ENCODE data around the gene MEF2B.
"Not testable (repeated sequence)": the region's sequence is repeated elsewhere in the genome, so short reads cannot be mapped to it uniquely, and the experiment has no call there.

The MEF2B gene

GRCh38 chr19:19154768-19155494 is 15.1 kb downstream of the MEF2B start:
- DNase-seq: no peak

DNA sequence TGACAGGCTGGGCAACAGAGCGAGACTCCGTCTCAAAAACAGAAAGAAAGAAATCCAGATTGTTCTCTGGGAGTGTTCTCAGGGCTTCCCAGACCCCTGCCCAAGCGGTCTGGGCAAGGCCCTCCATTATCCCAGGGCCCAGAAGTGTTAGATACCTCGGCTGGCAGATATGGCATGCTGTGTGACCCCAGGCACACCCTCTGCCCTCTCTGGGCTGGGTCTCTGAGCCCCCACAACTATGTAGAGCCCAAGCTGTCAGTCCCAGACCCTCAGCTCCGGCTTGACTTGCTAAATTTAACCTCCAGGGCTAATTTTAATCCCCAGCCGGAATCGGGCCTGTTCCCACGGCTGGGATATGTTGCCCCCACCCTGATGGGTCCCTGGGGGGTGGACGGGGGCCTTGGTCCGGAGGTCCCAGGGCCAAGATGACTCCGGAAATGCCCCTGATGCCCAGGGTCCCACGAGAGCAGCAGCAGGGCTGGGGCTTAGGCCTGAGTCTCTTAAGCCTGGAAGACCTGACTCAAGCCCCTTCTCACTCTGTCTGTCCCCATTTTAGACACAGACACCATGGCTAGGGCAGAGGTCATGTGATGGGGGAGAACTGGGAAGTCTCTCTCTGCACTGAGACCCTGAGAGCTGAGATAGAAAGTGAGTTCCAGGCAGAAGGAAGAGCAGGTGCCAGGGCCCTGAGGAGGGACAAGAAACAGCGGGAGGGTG is 17.2 kb downstream of the MEF2B start:
- no peak for DNase-seq

- DNase-seq: no peak
Measured at GRCh38 chr19:19151418-19151817, 18.6 kb downstream of the MEF2B start.

DNA sequence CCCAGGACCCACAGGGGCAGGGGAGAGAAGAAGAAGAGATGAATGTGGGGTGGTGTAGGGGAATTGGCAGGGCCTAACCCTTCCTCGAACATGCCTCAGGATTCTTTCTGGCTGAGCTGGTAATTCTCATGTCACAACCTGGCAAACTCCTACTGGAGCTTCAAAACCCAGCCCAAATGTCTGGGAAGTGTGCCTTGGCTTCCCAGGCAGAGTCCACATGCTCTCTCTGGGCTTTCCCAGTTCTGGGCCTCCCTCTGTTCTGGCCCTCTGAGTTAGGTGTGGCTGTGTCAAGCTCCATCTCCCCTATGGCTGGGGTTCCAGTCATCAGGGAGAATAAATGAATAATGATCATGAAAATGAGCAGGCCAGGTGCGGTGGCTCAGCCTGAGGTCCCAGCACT is 20.6 kb downstream of the MEF2B start:
- DNase-seq: no peak

DNA sequence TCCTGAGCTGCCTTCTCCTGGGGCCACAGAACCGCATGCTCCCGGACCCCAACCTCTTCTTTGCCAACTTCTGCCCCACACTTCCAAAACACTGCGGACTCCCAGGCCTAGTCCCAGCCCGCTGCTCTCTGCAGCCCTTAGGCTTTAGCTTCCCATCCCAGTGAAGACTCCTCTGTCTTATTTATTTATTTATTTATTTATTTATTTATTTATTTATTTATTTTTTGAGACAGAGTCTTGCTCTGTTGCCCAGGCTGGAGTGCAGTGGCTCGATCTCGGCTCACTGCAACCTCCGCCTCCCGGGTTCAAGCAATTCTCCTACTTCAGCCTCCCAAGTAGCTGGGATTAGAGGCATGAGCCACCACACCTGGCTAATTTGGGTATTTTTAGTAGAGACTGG is 21.6 kb downstream of the MEF2B start:
- not testable (repeated sequence) for DNase-seq

DNA sequence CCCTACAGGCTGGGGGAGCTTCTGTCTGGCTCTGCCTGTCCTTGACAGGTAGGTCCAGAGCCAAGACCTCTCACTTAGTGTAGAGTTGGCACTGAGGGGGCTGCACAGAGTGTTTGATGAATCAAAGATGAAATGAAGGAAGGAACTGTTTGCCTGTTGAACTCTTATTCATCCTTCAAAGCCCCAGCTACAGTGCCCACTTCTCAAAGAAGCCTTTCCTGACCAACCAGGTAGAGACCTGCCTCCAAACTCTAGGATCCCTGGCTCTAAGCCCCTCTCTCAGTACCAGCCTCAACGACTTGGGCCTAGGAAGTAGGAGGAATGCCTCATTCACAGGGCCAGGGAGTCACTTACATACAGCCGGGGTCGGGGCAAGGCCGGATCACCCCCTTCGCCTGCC is 22.7 kb downstream of the MEF2B start:
- no peak for DNase-seq

DNA sequence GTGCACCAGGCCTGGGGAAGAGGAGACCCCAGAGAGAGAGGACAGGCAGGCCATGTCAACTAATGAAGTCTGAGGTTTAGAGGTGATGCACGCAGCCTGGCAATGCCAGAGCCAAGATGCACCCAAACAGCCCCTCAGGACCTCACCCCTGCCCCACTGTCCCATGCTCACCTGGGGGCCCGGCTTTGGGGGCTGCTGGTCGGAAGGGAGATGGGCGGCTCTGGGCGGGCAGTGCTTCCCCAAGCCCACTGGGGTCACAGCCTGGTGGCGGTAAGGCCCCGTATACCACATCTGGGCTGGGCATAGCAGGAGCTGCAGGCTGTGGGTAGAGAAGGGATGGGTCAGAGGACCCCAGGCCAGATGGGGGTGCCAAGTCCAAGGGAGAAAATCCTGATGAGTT is 23.2 kb downstream of the MEF2B start:
- no peak for DNase-seq

DNA sequence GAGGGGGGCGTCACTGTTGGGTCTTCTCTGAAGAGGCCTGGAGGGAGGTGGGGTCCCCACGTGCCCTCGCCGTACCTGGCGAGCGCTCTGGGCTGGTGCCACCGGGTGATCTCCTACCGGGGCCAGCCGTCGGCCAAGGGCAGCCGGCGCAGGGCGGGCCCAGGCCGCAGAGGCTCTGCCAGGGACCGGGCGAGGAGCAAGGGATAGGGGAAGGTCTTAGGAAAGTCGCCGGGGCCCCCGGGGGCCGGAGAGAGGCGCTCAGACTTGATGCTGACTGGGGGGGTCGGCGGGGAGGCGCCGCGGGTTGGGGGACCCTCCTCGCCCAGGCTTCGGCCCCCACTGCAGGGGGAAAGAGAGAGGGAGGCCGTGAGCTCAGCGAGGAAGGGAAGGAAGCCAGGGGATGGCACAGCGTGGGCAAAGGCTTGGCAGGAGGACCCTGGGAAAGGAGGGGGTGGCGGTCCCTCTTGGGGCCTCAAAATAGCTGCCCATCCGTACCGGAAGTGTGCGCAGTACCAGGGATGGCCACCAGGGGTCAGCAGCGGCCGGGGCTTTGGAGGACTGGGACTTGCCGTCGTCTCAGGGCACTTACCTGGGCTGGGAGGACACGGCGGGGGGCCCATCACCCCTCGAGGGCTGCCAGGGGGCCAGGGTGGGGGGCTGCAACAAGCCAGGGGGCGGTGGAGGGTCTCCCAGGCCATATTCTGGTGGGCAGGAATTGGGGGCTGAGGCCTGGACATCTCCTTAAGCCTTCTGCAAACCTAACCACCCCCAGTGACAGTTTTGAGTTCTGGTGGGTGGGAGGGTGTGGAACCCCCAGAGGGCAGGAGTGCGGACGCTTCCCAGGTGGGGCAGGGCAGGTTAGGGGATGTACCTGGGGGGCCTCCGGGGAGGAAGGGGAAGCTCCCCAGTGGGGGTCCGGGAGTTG is 24.1 kb downstream of the MEF2B start:
- no peak for DNase-seq

DNA sequence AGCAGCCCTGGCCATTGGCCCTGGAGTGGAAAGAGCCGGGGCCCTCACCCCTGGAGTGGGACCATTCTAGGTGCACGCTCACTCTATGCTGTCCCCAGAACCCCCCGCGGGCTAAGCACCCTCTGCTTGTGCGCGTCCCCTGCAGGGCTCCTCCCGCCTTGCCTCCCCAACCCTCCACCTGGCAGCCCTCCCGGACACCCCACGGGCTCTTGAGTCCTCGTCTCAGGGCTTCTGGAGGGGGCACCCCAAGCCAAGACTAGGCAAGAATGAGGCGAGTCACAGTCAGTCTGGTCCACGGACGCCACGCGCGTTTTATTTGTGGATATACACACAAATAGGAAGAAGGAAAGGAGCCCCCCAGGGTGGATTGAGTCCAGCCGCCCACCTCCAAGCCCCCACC is 24.8 kb downstream of the MEF2B start:
- no peak for DNase-seq

GRCh38 chr19:19142347-19142746 is 27.7 kb downstream of the MEF2B start:
- no peak for DNase-seq

GRCh38 chr19:19140476-19140875 is 29.6 kb downstream of the MEF2B start:
- no peak for DNase-seq

DNA sequence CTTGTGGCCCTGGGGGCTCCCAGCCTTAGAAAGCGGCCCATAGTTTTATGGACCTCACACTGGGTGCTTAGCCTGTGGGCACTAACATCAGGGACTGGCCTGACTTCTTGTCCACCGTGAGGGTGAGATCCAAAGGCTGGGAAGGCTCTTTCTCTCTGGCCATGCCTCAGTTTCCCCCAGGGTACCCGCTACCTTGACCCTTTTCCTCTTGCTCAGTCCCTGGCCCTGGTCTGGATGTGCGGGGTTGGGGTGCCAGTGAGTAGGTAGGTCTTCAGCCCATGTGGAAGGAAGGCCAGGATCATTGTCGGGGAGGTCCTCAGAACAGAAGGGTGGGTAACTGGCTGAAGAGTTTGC is 30.2 kb downstream of the MEF2B start:
- no peak for DNase-seq

GRCh38 chr19:19138109-19138981 is 31.7 kb downstream of the MEF2B start, which contains the start of gene TMEM161A:
Gene TMEM161A, minus strand, starts transcription at chr19:19138478. Its CDS starts 50 bp downstream, at chr19:19138428.
- peak; percentile 62 for DNase-seq

GRCh38 chr19:19137556-19138108 is 32.4 kb downstream of the MEF2B start:
- DNase-seq: no peak

- DNase-seq: not testable (repeated sequence)
Measured at GRCh38 chr19:19135713-19136112, 34.4 kb downstream of the MEF2B start.

- DNase-seq: no peak
Measured at GRCh38 chr19:19134687-19135158, 35.3 kb downstream of the MEF2B start.

GRCh38 chr19:19133985-19134384 is 36.1 kb downstream of the MEF2B start:
- DNase-seq: no peak

DNA sequence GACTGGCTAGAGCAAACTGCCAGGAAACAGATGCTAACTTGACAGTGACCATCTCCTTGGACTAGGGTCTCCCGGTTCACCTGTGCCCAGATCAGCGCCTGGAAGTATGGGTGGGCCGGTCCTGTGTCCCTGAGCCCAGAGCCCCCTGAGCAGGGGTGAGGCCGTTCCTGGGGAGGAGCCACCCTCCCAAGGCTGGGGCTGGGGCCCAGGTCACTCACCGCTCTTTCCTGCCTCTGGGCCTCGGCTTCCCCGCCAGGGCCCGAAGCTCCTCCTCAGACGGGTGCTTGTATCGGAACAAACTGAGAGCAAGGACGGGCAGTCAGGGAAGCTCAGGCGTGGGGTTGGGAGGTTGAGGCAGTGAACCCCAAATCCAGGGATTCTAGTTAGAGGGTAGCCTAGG is 37.2 kb downstream of the MEF2B start:
- DNase-seq: no peak

- no peak for DNase-seq
Measured at GRCh38 chr19:19131989-19132388, 38.1 kb downstream of the MEF2B start.

- no peak for DNase-seq
Measured at GRCh38 chr19:19126102-19126501, 44.0 kb downstream of the MEF2B start.

- no peak for DNase-seq
Measured at GRCh38 chr19:19123386-19123785, 46.7 kb downstream of the MEF2B start.

DNA sequence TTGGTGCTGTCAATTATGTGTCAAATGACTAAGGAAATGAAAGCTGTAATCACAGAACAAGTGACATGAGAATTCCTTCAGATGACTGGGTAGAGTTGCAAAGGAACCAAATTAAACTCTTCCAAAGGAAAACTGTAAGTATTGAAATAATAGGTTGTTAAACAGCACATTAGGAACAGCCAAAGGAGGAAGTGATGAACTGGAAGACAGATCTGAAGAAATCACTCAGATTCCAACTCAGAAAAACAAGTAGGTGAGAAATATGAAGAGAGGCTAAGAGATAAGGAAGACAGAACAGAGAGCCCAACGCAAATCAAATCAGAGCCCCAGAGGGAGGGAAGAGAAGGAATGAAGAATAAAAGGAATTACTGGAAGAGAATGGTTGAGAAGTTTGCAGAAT is 47.2 kb downstream of the MEF2B start:
- no peak for DNase-seq

All from NCI-H187 treated with DMSO at 0.1 percent for 48 hours (cell line).